Activated gamma-delta T cell (primary cell): ENCODE data around the gene RGS9.

Experiments used
- DNase-seq: peaks from one replicate; lab custom pipeline; 2025; lab: John Stamatoyannopoulos, UW

RGS9 gene

DNA sequence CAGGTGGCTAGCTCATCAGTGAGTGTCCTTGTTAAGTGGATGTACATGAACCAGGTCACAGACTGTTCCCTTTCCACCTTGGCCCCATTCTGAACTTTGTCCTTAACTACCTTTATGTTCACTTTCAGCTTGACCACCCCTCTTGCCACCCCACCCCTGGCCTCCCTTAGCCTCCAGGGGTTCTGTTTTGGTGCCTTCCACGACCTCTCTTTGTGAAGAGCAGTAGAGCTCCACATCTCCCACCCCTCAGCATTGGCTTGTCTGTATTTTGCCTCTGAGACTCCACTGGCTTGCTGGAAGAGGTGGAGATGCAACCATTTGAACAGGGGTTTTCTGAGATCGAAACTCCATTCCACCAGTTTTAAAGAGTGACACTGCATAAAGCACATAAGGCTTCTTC lies 123.5 kb downstream of the RGS9 start:
- DNase-seq = no peak

GRCh38 chr17:65261152-65261551 lies 124.0 kb downstream of the RGS9 start:
- no peak for DNase-seq

DNA sequence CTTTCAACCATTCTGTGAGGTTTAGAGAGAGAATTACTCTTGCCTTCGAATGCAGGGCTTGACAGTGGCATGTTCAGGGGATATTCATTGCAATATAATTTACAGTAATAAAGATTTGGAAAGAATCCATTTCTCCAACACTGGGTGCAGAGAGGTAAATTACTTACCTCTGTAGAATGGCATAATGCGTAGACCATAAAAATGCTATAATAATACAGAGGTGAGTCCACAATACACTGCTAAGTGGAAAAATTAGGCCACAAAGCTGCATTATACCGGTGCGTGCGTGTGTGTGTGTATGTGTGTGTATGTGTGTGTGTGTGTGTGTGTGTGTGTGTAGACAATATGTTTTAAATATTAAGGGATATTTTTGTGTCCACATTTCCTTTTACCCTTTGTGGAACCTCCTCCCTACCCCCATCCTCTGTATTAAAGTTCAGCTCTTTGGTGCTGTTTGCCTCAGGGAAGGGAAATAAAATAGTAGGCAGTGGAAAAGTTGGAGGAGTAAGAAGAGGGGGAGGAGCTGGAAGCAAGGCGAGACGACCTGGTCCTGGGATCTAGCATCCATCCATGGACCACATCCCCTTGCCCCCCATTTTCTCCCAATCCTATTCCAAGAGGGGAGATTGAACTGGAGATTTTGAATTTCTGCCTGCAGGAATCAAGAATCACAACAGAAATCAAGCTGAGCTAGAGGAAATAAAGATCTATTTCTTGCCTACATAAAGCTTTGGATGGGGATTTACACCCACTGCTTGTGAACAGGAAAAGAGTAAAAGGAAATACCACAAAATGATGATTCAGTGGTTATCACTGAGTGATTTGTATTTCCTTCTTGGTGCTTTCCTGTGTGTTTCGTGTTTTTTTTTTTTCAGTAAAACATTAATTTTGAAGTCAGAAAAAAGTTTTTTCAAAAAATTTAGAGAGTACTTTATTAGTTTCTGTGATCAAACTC lies 124.8 kb downstream of the RGS9 start:
- DNase-seq = no peak

- no peak for DNase-seq
These were observed 128.1 kb downstream of the RGS9 start for GRCh38 chr17:65265276-65265675.

DNA sequence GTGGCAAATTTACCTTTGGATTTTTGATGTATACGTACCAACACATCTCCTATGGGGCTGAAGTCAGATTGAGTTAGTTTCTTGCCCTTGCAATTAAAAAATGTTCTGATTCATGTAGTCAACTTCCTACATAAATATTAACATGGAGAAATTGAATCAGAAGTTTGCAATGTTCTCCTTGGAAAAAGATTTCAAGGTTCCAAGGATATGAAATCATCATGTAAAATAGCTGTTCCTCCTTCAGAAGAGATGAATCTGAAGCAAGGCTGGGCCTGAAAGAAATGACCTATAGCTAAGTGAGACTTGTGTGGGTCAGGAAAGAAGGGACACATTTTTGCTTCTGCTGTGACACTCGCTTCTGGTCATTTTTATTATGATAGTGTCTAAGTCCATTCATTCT lies 131.7 kb downstream of the RGS9 start:
- DNase-seq = no peak

GRCh38 chr17:65270499-65271253 lies 133.5 kb downstream of the RGS9 start:
- no peak for DNase-seq

DNA sequence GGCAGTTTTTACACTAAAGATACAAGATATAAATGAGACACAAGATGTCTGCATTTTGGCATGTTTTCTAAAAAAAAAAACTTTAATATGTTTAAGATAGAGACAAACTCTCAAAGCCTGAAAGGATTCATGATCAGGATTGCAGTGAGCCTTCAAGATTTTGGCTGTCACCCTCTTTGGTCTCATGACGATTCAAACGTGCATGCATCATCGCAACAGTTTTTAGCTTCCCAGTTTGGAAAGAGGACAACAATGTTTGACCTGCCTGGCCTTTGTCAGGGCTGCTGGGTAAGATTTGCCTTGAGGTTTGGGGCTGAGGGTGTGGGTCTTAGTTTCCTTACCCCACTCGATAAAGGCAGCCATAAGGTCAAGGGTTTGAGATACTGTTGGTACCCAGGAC lies 134.1 kb downstream of the RGS9 start:
- DNase-seq = no peak
